ENCODE measurements around the gene ELL.
A peak's percentile ranks its signal among the peaks of the same experiment; 100 is the strongest.

Gene ELL

DNA sequence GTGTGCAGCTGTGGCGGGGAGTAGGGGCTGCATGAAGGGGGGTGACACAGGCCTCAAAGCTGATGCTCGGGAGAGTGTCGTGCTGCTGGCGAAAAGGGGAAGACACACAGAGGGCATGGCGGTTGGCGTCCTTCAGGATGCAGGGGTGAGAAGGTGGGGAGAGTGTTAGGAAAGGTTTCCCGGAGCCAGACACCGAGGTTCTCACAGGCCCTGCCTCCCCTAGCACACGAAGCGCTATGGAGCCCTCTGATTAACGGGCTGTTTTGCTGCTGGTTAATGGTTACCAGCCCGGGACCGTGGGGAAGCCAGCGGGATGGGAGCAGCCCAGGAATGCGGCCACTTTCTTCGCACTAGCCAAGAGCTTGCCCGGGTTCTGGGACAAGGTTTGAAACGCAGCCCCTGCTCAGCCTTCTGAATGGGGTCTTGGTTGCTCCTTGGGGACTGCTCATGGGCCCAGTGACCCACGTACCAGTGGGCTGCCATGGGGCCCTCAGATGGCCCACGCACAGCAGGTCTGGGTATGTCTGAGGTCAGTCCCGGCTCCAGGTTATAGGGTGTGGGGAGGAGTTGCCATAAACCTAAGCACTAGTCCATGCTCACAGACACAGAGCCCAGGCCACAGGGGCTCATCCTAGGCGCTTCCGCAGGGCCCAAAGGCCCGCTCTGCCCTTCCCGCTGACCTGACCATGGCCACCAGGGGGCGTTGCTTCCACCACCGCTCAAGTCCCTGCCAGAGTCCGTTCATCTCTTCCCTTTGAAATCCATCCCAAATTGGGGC, 52.6 kb downstream of the ELL start:
- peak; percentile 49 for DNase-seq (ENCODE audit: low read depth)

DNA sequence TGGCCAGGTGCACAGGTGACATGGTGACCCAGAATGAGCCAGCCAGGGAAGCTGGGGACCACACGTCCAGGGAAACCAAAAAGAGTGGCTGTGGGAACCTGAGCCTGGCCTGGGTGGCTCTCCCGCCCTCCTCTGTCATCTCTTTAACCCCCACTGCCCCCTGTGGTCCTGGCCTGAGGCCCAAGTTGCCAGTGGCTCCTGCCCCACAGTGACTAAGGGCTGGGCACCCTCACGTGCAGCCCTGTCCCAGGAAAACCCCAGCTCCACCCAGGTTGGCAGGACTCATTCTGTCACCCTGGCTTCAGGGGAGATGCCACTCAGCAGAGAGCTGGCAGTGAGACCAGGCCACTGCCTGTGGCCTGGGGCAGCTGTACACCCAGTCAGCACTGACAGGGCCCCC, 53.4 kb downstream of the ELL start:
- DNase-seq (ENCODE audit: low read depth), result no peak

DNA sequence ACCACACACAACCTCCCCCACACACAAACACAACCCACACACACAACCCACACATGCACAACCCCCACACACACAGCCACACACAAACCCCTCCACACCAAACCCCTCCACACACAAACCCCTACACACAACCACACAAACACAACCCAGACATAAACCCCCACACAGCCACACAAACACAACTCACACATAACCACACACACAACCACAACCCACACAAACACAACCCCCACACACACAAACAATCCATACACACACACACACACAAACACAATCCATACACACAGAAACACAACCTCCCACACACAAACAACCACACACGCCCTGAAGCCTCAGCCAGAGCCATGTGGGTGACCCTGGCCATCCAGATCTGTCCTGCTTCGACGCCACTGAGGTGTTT, 53.9 kb downstream of the ELL start:
- DNase-seq (ENCODE audit: low read depth), result no peak

DNA sequence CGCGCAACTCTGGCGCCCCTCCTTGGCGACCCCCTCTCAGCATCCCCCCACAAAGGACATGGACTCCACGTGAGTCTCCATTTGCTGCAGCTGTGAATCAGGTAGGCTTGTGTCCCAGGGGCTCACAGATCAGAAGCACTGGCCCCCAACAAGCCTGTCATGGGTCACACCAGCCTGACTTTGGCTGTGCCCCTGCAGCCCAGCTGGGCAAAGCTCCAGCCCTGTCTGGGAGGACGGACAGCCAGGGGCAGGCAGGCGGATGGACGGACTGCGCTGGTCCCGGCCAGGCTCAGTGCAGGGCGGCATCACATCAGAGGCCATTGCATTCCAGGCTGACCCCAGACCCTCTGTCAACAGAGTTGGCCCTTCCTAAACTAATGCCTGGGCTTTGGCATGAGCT, 55.5 kb downstream of the ELL start:
- no peak for DNase-seq (ENCODE audit: low read depth)

DNA sequence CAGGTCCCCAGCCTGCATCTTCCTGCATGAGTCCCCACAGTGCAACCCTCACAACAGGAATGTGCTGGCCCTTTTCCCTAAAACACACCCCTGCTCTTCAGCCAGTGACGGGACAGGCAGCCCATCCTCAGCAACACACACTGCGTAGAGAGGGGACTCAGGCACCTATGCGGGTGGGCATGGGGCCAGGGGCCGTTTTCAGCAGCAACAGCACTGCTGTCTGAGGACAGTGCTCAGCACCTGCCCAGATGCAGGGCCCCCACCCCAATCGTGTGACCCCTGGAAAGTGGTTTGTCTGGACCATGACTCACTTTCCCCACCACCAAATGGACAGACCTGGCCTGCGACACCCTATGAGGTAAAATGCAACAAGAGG, 55.9 kb downstream of the ELL start:
- DNase-seq (ENCODE audit: low read depth), result no peak

DNA sequence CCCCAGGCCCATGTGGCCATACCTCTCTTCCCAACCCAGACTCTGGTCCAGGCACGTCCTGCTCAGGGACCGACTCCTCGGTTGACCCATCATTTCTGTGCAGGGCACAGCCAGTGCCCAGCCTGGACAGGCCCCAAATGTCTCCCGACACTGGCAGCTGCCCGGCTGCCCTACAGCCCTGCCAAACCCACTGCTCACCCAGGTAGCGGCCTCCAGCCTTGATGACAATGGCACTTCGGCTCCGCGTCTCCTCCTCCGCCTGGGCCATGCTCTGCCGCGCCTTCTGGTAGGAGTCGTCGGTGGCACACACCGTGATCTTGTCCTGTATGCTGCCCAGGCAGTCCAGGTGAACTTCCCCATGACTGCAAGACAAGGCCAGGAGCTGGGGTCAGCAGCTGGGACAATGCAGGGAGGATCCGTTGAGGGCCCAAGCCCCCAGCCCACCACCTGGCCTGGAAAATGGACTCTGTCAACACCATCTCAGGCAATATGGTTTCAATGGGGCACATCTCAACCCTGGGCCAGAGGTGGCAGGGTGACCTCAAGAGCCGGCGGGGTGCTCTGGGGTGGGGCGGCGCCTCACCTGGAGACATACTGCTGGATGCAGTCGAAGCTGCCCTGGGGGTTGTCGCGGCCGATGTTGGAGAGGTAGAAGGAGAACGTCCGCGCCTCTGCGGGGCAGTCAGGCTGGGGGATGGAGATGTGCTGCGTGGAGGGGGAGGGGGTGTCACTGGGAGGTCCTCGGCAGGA, 56.5 kb downstream of the ELL start:
- no peak for DNase-seq (ENCODE audit: low read depth)

DNA sequence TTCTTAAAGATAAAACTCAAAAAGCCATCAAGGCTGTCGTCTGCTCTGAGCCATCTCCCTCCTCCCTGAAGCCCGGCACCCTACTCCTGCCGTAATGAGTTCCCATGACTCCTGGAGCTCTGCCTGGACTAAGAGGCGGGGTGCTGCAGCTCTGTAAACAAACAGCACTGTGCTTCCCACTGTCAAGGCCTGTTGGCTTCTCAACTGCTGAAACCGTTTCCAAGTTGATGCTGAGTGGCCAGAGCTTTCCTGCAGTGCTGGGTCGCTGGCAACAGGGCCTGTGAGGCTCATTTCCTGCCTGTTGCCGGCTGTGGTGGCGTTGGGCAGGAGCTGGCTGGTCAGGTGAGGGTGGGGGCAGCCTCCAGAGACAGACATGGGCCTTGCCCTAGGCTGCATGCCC, 57.2 kb downstream of the ELL start:
- DNase-seq (ENCODE audit: low read depth), result peak; percentile 90

DNA sequence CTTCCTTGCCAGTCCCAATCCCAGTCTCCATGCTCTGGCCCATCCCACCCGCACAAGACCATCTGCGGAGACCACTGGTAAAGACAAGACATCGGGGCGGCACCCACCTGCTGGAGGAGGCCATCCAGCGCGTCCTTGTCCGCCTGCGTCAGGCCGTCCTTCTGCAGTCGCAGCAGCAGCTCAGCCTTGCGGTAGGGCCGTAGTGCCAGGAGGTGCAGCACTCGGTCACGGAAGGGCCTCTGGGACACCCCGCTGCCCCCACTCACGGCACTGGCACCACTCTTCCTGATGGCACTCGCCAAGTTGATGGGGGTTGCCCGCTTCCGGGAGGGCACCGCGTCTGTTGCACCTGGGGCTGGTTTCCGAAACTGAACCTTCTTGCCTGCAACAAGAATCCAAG, 60.4 kb downstream of the ELL start:
- DNase-seq (ENCODE audit: low read depth), result no peak

DNA sequence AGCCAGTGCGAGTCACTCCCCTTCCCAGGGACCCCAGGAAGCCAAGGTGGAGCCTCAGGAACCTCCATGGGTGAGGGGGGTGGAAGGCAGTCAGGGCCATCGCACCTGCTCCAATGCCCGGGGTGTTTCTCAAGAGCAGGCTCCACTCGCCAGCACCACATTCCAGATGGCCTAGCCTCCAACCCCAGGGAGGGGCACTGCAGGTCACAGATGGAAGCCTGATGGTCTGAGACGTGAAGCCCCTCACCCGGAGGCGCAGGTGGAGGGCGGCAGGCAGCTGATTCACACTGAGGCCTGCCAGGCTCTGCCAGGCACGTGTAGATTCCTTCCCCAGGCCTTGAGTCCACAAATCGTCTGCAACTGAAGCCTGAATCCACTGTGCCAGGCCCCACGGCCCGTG, 61.0 kb downstream of the ELL start:
- no peak for DNase-seq (ENCODE audit: low read depth)

DNA sequence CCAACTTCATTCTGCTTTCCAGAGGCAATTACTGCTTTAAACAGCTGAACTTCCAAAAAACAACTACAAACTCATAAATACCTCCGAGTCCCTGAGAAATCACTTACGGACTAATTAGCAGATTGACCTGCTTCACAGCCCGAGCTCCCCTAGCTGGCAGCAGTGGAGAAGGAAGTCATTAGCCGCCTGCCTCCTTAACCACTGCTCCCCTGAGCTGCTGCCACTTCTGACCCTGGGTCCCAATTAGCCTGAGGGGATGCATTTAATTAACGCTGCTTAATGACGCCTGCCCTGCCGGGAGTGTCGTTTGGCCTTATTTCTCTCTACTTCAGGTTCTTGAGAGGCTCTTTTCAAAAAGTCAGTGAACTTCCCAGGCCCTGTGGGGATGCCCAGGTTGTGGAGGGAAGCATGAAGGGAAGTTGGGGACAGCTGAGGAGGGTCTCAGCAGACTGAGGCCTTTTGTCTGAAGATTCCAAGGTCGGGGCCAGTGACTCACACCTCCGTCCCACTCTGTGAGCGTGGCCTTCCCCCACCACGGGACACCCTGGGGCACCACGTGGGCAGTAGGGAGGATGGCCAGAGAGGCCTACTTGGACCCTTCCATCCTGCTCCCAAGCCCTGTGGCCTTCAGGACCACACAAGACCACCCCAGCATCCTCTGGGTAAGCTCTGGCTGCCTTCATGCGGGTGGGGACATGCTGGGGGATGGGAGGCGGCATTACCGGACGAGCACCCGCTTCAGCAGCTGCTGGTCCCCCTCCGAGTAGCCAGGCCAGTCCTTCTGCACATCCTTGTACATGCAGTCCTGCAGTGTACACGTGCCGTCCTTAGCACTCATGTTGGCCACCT, 64.2 kb downstream of the ELL start:
- no peak for DNase-seq (ENCODE audit: low read depth)

DNA sequence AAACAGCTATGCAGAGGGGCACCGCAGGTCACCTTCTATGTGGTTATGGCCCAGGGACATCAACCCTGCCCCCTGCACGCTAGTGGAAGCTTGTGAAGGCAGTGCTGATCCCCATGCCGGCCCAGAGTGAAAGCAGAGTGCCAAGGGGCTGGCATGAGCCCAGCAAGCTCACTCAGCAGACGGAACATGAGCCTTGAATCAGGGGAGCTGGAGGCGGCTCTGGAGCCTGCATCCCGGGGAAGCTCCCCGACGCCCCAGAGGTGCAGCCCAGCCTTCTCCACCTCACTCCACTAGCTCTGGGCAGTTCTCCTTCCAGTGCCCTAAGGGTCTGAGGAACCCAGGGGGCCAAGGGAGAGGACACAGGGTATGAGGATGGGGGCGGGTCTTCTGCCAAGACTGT, 64.9 kb downstream of the ELL start:
- peak; percentile 68 for DNase-seq (ENCODE audit: low read depth)

DNA sequence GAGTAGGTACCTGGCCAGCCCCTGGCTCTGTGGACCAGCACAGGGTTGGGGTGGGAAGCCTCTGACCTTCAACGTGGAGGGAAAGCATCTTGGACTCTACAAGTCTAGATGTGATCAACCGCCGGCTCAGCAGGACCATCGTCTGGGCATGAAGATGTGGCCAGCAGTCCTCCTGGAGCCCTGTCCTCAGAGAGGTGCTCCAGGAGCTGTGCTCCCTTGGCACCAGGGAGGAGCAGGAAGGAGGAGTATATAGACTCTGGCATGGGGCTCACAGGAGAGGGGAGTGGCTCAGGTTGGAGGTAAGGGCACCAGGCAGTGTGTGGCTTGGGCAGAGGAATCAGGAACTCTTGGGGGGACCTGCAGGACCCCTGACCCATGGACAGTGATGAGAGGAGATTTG, 65.6 kb downstream of the ELL start:
- DNase-seq (ENCODE audit: low read depth), result no peak

DNA sequence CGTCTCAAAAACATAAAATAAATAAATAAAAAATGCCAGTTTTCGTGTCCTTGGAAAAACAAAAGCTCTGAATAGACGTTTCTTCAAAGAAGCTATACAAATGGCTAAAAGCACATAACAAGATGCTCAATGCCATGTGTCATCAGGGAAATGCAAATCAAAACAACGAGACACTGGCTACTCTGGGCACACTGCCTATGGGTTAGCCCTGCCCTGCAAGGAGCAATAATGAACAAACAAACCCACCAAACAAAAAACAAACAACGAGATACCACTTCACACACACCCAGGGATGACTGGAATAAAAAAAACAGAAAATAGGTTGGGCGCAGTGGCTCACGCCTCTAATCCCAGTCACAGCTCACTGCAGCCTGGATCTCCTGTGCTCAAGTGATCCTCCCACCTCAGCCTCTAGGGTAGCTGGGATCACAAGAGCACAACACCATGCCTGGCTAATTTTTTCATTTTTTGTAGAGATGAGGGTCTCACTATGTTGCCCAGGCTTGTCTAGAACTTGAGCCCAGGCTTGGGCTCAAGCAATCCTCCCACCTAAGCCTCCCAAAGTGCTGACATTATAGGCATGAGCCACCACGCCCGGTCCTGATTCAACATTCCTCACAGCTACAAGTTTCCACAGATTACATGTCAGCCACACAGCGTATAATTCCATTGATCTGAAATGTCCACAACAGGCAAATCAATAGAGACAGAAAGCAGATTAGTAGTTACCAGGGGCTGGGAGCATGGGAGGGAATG, 68.4 kb downstream of the ELL start:
- DNase-seq (ENCODE audit: low read depth), result no peak

DNA sequence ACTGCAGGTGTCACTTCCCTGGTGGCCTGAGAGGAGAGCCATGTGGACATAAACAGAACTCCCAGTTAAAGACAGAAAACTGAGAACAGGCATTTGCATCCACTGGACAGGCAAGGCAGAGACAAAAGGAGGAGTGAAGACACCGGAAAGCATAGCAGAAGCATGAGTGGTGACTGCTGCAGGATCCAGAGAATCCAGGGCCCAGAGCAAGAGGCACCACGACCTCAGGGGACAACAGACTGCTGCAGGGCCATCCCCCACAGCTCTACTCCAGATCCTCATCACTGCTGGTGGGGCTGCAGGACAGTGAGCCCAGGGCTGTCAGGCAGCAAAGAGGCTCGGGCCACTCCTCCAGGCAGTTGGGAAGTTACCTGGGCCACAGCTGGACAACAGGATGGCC, 69.5 kb downstream of the ELL start:
- no peak for DNase-seq (ENCODE audit: low read depth)

DNA sequence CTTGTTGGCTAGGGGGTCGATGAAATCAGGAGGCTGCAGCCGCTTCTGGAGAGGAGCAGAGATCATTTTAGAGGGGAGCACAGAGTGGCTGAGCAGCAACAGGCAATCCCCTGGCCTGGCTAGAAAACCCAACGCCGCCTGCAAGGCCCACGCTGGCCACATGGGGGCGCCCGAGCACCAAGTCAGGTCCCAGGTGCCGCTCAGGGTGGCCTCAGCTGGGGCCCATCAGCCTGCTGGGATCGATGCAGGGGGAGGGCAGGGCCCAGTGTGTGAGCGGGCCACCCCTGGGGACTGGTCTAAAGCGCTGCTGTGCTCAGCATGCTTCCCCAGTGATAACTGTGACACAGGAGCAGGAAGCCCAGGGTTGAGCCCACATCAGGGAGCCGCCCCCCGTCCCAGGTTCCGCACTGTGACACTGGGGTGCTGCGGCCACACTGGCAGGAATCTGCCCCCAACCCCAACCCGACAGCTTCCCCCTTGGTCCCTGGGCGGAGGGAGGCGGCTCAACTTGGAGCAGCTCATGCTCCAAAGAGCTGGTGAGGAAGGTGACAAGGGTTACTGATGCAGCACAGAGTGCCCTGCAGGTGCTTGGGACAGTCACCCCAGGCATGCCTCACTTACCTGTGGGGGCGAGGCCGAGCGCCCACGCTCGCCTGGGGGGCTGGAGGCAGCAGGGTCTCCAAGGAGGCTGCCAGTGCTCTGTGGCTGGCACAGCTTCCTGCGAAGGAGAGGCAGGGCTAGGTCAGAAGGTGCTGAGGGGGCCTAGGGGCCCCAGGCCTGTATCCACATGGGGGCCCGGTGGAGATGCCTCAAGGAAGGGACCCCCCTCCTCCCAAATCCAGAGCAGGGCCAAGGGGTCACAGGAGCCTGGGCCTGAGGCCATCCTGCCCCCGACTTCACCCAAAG, 70.7 kb downstream of the ELL start:
- peak; percentile 60 for DNase-seq (ENCODE audit: low read depth)

DNA sequence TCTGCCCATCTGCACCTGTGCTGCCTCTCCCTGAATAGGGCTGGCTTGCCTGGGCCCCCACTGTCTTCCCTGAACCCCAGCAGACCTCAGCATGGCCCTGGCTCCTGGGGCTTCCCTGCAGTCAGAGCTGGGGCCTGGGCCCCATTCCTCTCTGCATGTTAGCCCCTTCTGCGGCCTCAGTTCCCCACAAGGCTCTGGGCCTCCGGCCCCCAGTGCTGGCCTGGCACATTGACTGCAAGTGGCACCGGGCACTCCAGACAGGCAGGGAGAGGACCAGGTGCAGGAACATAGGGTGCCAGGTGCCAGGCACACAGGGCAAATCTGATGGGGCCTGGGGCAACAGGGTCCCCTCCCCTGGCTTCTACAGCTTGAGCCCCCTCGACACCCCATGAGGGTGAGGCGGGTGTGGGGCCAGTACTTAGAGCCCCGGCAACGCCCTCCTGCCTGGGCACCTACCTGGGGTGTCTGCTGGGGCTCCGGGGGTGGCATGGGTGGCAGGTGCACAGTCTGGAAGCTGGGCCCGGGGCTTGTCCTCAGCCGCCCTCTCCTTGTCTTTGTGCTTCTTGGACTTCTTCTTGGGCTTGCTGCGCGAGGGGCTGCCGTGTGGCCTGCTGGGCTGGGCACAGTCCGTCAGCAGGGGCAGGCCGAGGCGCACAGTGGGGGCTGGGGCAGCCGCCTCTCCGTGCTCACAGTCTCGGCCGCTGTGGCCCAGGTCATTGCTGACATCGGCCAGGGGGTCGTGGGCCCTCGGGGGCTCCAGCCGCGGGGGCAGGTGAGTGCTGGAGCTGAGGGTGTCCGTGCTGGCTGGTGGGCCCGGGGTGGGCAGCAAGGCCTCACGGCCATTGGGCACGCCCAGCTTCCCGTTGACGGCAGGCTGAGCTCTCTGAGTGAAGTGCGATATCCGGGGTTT, 71.6 kb downstream of the ELL start:
- no peak for DNase-seq (ENCODE audit: low read depth)

DNA sequence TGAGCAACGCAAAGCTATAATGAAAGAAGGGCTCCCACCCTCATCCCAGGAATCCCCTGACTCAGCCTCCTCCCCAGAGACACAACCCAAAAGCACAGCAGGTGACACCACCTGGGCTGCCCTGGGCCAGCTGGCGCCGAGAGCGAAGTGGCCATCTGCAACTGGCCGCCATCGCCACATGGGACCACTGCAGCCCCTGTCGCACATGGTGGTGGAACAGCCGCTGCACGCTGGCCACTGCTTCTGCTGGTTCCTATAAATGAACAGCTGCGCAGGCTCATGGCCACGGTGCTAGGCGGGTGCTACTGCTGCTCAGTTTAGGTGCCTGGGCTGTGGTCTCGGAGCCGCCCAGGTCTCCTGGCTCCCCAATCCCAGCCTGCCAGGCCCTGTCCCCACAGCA, 72.3 kb downstream of the ELL start:
- DNase-seq (ENCODE audit: low read depth), result no peak

DNA sequence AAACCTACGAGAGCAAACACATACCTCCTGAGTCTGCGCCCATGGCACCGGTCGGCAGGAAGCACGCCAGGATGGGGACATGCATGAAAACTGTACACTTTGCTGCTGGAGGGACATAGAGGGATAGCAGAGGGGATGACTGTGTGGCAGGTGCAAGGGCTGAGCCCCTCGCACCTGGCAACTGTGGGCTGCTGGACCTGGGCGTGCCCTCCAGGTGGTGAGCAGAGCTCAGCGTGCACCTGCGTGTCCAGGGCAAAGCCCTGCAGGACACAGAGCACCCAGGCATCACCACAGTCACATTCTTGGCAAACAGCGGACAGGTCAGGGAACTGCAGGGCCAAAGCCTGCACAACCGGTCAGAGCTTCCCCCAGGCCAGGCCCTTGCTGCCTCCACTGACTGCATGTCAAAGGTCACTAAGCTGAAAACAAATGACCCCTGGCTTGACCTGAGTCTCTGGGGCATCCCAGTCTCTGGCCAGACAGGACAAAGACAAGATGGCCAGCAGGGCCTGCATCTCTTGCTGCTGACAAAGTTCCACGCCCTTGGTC, 75.0 kb downstream of the ELL start:
- DNase-seq (ENCODE audit: low read depth), result no peak

DNA sequence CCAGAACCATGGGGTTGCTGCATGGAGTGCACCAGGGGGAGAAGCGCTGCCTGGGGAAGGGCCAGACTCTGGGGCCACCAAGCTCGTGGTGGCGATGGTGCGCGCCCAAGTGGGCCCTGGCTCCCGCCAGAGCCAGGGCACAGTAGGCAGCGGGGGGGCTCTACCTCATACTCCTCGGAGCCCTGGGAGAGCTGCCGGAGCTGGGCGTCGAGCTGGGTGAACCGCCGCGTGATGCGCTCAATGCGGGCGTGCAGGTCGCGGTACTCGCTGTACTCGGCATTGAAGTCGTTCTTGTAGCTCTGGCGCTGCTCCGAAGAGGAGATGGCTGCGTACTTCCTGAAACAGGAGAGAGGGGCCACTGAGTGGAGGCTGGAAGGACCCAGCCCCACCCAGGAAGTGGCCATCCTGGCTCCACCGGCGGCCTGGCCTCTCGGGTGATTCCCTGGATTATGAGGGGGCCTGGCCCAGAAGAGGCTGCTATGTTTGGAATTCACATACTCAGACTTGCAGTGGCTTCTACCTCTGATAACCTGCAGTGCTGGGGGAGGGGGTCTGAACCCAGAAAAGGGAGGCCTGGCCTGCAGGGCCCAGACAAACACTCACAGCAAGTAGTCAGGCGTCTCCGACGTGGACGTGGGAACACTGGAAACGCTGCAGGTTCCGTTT, 75.6 kb downstream of the ELL start:
- no peak for DNase-seq (ENCODE audit: low read depth)

Measured in fibroblast of the conjunctiva (primary cell).